HG03108 (cell line): ENCODE data around the gene GLIS2.

Experiments used
- ATAC-seq: cut with Tn5 transposase; IDR thresholded peaks from one replicate; pipeline ENCODE4 v1.9.1; 2021; ENCODE audit warnings: moderate library complexity; ENCODE audit not compliant: unreplicated experiment

GLIS2 gene

GRCh38 chr16:4297480-4297879 is 18.4 kb upstream of the GLIS2 start:
- ATAC-seq, result no peak

- ATAC-seq, result no peak
Measured at GRCh38 chr16:4298761-4299522, 16.9 kb upstream of the GLIS2 start.

GRCh38 chr16:4301177-4301576 is 14.7 kb upstream of the GLIS2 start:
- ATAC-seq, result no peak

- no peak for ATAC-seq
Measured at GRCh38 chr16:4301968-4302367, 13.9 kb upstream of the GLIS2 start.

- no peak for ATAC-seq
Measured at GRCh38 chr16:4303973-4304372, 11.9 kb upstream of the GLIS2 start.

DNA sequence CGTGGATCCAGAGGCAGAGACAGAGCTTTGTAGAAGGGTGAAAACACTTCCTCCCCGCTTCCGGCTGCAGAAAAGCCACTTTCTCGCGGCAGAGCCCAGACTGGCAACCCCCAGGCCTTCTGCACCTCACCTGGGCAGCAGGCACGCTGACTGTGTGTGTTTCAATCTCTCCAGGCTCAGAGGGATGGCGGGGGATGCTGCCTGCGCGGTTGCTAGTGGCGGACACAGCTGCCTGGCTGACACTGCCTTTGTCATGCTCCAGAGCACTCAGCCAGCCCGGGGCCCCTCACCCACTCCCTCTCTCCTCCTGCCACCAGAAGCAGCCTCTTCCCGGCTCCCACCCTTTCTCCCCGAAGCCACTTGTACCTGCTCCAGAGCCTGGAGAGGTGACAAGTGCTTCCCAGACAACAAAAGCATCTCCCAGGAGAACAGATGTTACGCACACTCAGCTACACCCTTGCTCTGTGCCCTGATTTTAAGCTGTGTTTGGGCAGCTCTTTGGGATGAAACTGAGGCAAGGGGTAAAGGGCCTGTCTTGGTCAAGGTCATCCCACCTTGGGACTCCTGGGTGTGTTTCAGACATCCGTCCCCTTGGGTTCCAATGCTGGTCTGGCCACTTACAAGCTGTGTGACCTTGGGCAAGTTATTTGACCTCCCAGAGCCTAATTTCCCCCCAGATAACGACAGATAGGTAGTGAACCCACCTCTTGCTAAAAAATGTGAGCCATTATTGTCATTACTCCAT is 9.2 kb upstream of the GLIS2 start:
- ATAC-seq, result no peak

GRCh38 chr16:4307215-4308037 is 8.4 kb upstream of the GLIS2 start:
- ATAC-seq, result peak; percentile 86

DNA sequence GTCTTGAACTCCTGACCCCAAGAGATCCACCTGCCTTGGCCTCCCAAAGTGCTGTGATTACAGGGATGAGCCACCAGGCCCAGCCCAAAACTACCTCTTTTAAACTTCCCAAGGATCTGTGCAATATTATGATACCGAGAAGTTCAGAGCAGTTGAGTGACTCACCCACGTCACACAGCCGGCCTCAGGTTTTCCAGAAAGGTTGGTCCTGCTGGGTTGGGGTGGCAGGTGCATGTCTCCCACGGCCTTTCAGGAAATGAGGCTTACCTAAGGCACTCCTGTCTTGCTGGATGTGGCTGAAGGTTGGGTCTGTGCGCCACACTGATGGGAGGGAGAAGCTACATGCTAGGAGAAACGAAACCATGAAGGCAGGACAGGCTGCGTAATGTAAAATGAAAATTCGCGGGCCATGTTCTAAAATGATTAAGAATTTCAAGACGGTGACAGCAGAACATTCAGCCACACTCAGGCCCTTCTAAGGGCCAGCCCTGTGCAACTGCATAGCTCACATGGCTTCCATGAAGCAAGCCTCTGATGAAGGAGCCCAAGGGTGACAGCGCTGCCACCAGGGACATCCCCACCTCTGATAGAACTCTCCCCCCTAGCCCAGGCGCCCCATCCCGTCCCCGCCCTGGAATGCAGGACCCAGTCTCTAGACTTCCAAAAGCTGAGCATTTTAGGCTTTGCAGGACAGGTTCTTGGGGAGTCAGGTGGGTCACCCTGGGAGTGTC is 6.6 kb upstream of the GLIS2 start:
- no peak for ATAC-seq

- no peak for ATAC-seq
Measured at GRCh38 chr16:4309833-4310266, 6.0 kb upstream of the GLIS2 start.

- no peak for ATAC-seq
Measured at GRCh38 chr16:4313563-4314531, 2.0 kb upstream of the GLIS2 start.

GRCh38 chr16:4314532-4315185 is 1.2 kb upstream of the GLIS2 start:
- ATAC-seq, result no peak

- no peak for ATAC-seq
Measured at GRCh38 chr16:4316108-4316863, 419 bp downstream of the GLIS2 start.

- ATAC-seq, result no peak
Measured at GRCh38 chr16:4316864-4317531, 1.1 kb downstream of the GLIS2 start.

GRCh38 chr16:4317532-4318450 is 1.9 kb downstream of the GLIS2 start:
- ATAC-seq, result no peak

- ATAC-seq, result no peak
Measured at GRCh38 chr16:4318451-4318910, 2.6 kb downstream of the GLIS2 start.

DNA sequence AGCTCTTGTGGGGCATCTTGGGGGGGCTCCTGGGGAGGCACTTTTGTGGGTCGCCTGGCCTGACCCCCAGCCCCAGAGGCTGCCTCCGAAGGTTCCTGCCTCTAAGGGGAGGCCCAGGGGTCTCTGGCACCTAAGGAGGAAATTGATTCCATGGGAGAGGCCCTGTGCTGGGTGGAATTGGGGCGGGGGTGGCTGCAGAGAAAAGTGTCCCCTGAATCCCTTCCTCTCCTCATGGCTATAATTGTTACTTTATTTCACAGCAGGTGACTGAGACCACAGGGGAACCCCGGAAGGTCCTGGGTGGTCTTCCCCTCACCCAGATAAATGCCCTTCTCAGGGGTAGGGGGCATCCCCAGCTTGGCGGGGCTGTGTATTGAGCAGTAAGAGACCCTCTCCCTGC is 3.1 kb downstream of the GLIS2 start:
- no peak for ATAC-seq
